Tibial nerve (tissue), 4 donors: ENCODE measurements around the gene SLC35D1. TPM values are rescaled to one million over a fixed set of nuclear protein-coding genes. Genes with fewer than 3 reads are reported as not detected.
A peak's percentile ranks its signal among the peaks of the same experiment; 100 is the strongest.
"Not testable (repeated sequence)": the region's sequence is repeated elsewhere in the genome, so short reads cannot be mapped to it uniquely, and the experiment has no call there.

Experiments
- DNase-seq, 2 donors: peaks; one replicate each; pipeline ENCODE4 v3.0.0-alpha.2; 2019; ENCODE audit warnings: low spot score in 2 of 2
- H3K27ac ChIP-seq, 4 donors: fragments of 200-600 bp; sonication (generic) in 3 of 4; one replicate each; pipeline ENCODE4 v1.5.1; 2017 to 2019; ENCODE audit warnings: mild to moderate bottlenecking in 1 of 4
- H3K27me3 ChIP-seq, 2 donors: fragments of 200-600 bp; sonication (generic) in 1 of 2; one replicate each; pipeline versions ENCODE4 v1.5.1 to v1.6.0; 2017 to 2019
- H3K36me3 ChIP-seq, 3 donors: fragments of 200-600 bp; sonication (generic); one replicate each; pipeline ENCODE4 v1.5.1; 2018 to 2019
- H3K4me1 ChIP-seq, 4 donors: fragments of 200-600 bp; sonication (generic) in 3 of 4; one replicate each; pipeline ENCODE4 v1.5.1; 2017 to 2019
- H3K4me3 ChIP-seq, 4 donors: fragments of 200-600 bp; sonication (generic) in 3 of 4; one replicate each; pipeline ENCODE4 v1.5.1; 2017 to 2019; ENCODE audit warnings: mild to moderate bottlenecking in 1 of 4, moderate library complexity in 1 of 4
- H3K9me3 ChIP-seq, 4 donors: fragments of 200-600 bp; sonication (generic) in 3 of 4; one replicate each; pipeline ENCODE4 v1.5.1; 2017 to 2019
- CTCF ChIP-seq, 5 experiments: fragments of 200-600 bp in 3 of 5; fragments of 450-650 bp in 2 of 5; sonication (generic) in 3 of 5; IDR thresholded peaks; one replicate each; pipeline ENCODE4 v1.5.1; 2016 to 2019; ENCODE audit warnings: antibody characterized with exemption in 5 of 5, mild to moderate bottlenecking in 3 of 5, moderate library complexity in 2 of 5
- EP300 ChIP-seq, 2 donors: sonication (generic); formaldehyde crosslinking; IDR thresholded peaks; one replicate each; pipeline ENCODE4 v1.6.1; 2017; ENCODE audit warnings: antibody characterized with exemption in 2 of 2, mild to moderate bottlenecking in 1 of 2
- POLR2A ChIP-seq, 2 donors: fragments of 450-650 bp; IDR thresholded peaks; one replicate each; pipeline ENCODE4 v1.6.1; 2017; ENCODE audit warnings: antibody characterized with exemption in 2 of 2, mild to moderate bottlenecking in 2 of 2, moderate library complexity in 2 of 2
- WGBS, 2 donors: methylation state at CpG; one replicate each; pipeline ENCODE4 v1.1.5; 2018; 5-methylcytosine and 5-hydroxymethylcytosine counted together
- total RNA-seq, 4 donors: library from RNA; depleted of rRNA; stranded (reverse); fragments of >200 nt; gene quantifications; one replicate each; pipeline ENCODE4 v1.1.0, GENCODE V29; 2016

Gene SLC35D1
- total RNA-seq, 4 donors from 2014 or later = 8.7 to 10.5 (median 9.1) TPM

DNA sequence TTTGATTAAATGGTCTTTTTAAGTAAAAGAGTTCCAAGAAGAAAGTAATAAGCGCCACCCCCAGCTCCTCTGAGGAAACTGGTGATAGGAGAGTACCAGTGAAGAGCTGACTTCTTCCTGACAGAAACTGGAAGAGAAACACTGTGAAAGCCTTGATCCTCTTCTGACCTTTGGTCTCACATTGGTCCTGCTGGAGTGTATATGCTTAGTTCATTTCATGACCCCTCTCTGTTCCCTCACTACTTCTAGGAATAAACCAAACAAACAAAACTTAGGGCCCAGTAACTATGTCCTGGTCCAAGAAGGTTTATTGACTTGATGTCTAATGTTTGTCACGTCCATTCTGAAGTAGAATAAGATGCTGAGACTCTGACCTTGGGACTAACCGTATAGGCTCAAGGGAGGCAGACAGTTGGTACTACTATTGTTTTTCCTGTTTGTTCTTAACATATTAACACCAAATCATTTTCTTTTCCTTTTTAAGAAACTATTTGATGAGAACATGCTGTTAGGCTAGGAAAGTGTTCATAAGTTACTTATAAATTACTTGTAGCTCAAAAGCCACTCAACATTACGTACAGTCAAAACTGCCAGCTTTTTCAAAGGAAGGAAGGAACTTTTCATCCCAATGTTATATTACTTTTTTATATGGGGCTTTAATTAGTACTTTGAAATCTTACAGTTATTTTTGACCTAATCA lies 71.2 kb downstream of the SLC35D1 start:
- no peak for DNase-seq
- Histone ChIP-seq H3K9me3 (no peaks in the 10 kb centered on the region), H3K27me3 (no peaks in the 10 kb centered on the region), H3K27ac (no peak overlapping the region), H3K36me3 (peaks cover 0 to 67% (median 0%) of the 10 kb centered on the region in 3 donors), H3K4me3 (no peak overlapping the region), H3K4me1 (peaks cover 0 to 10% (median 3%) of the 10 kb centered on the region in 4 donors)
- WGBS, 2 donors = 92 to 96% methylated on average over 4 of the region's 4 CpGs
- TF ChIP-seq EP300 (IDR thresholded peaks at IDR 0.05) = no peak
- TF ChIP-seq POLR2A (IDR thresholded peaks at IDR 0.05) = no peak

DNA sequence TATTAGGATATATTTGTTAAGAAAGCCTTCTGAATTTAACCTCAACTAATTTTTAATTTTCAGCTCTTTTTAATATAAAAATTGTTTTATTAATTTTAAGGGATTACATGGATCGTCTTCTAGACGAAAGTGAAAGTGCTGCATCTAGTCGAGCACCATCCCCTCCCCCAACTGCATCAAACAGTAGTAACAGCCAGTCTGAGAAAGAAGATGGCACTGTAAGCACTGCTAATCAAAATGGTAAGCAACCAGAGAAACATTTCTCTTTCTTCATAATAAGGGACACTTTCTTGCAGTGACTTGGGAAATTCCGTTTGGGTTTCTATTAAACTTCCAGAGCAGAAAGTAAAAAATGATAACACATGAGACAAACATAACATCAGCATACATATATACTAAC lies 72.3 kb downstream of the SLC35D1 start:
- DNase-seq = peak in 1 of 2 donors; percentile 38
- Histone ChIP-seq H3K4me3 (peak overlapping the region in 3 of 4 donors; percentile 10 to 27 (median 24)), H3K27me3 (no peaks in the 10 kb centered on the region), H3K4me1 (peaks cover 0 to 10% (median 3%) of the 10 kb centered on the region in 4 donors), H3K36me3 (peaks cover 0 to 71% (median 0%) of the 10 kb centered on the region in 3 donors), H3K27ac (peak overlapping the region in 3 of 4 donors; percentile 44 to 60 (median 55)), H3K9me3 (no peaks in the 10 kb centered on the region)
- 44 to 45% methylated on average over 4 of the region's 4 CpGs for WGBS, 2 donors
- TF ChIP-seq CTCF (IDR thresholded peaks at IDR 0.05) (no peak), EP300 (IDR thresholded peaks at IDR 0.05) (peak in 1 of 2 donors; percentile 12), POLR2A (IDR thresholded peaks at IDR 0.05) (no peak)

GRCh38 chr1:66980745-66981367 lies 73.1 kb downstream of the SLC35D1 start:
- DNase-seq = no peak
- H3K36me3 ChIP-seq = peaks cover 0 to 79% (median 0%) of the 10 kb centered on the region in 3 donors
- no peaks in the 10 kb centered on the region for H3K9me3 ChIP-seq
- peak overlapping the region in 3 of 4 donors; percentile 44 to 60 (median 55) for H3K27ac ChIP-seq
- H3K27me3 ChIP-seq = no peaks in the 10 kb centered on the region
- TF ChIP-seq POLR2A (IDR thresholded peaks at IDR 0.05) = no peak
- no peak for TF ChIP-seq CTCF (IDR thresholded peaks at IDR 0.05)
- TF ChIP-seq EP300 (IDR thresholded peaks at IDR 0.05) = no peak
- peaks cover 0 to 10% (median 3%) of the 10 kb centered on the region in 4 donors for H3K4me1 ChIP-seq
- H3K4me3 ChIP-seq = peak overlapping the region in 1 of 4 donors; percentile 24
- 74 to 88% methylated on average over 1 of the region's 1 CpG for WGBS, 2 donors

DNA sequence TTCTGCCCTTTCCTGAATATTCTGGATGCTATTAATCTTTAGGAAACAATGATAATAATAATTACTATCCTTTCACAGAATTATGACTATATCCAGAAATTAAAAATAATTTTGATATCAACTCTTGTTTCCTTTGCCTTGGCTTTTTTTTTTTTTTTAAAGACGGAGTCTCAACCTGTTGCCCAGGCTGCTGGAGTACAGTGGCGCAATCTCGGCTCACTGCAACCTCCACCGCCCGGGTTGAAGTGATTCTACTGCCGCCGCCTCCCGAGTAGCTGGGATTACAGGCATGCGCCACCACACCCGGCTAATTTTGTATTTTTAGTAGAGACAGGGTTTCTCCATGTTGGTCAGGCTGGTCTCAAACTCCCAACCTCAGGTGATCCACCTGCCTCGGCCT lies 74.3 kb downstream of the SLC35D1 start:
- not testable (repeated sequence) for H3K4me3 ChIP-seq, DNase-seq, H3K27me3 ChIP-seq, H3K9me3 ChIP-seq, H3K27ac ChIP-seq
- H3K4me1 ChIP-seq = peaks cover 0 to 10% (median 3%) of the 10 kb centered on the region in 4 donors
- peaks cover 0 to 85% (median 0%) of the 10 kb centered on the region in 3 donors for H3K36me3 ChIP-seq
- 98% methylated on average over 11 of the region's 11 CpGs for WGBS, 2 donors

- Histone ChIP-seq H3K4me3 (no peak overlapping the region), H3K4me1 (peaks cover 0 to 10% (median 3%) of the 10 kb centered on the region in 4 donors), H3K36me3 (peaks cover 0 to 76% (median 0%) of the 10 kb centered on the region in 3 donors), H3K9me3 (no peaks in the 10 kb centered on the region), H3K27me3 (no peaks in the 10 kb centered on the region), H3K27ac (no peak overlapping the region)
- TF ChIP-seq EP300 (IDR thresholded peaks at IDR 0.05) (no peak), POLR2A (IDR thresholded peaks at IDR 0.05) (no peak), CTCF (IDR thresholded peaks at IDR 0.05) (no peak)
- DNase-seq = no peak
These were observed 75.7 kb downstream of the SLC35D1 start for GRCh38 chr1:66978201-66978600.

GRCh38 chr1:66968574-66968973 lies 85.4 kb downstream of the SLC35D1 start:
- 59 to 72% methylated on average over 3 of the region's 3 CpGs for WGBS, 2 donors
- peaks cover 0 to 76% (median 4%) of the 10 kb centered on the region in 3 donors for H3K36me3 ChIP-seq
- H3K9me3 ChIP-seq = peaks cover 0 to 9% (median 0%) of the 10 kb centered on the region in 4 donors
- no peak overlapping the region for H3K4me3 ChIP-seq
- DNase-seq = no peak
- H3K4me1 ChIP-seq = no peaks in the 10 kb centered on the region
- H3K27ac ChIP-seq = no peak overlapping the region
- no peaks in the 10 kb centered on the region for H3K27me3 ChIP-seq
- TF ChIP-seq CTCF (IDR thresholded peaks at IDR 0.05) = no peak
- no peak for TF ChIP-seq POLR2A (IDR thresholded peaks at IDR 0.05)
- TF ChIP-seq EP300 (IDR thresholded peaks at IDR 0.05) = no peak

DNA sequence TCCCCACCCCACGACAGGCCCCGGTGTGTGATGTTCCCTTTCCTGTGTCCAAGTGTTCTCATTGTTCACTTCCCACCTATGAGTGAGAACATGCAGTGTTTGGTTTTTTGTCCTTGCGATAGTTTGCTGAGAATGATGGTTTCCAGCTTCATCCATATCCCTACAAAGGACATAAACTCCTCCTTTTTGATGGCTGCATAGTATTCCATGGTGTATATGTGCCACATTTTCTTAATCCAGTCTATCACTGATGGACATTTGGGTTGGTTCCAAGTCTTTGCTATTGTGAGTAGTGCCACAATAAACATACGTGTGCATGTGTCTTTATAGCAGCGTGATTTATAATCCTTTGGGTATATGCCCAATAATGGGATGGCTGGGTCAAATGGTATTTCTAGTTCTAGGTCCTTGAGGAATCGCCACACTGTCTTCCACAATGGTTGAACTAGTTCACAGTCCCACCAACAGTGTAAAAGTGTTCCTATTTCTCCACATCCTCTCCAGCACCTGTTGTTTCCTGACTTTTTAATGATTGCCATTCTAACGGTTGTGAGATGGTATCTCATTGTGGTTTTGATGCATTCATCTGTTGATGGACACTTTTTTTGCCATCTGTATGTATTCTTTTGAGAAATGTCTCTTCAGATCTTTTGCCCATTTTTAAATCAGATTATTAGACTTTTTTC lies 87.6 kb downstream of the SLC35D1 start:
- H3K27me3 ChIP-seq, H3K4me3 ChIP-seq, DNase-seq, H3K27ac ChIP-seq, H3K9me3 ChIP-seq, H3K4me1 ChIP-seq: not testable (repeated sequence)
- H3K36me3 ChIP-seq = peaks cover 0 to 84% (median 4%) of the 10 kb centered on the region in 3 donors
- WGBS, 2 donors = 93% methylated on average over 7 of the region's 7 CpGs
